ENCODE measurements around the gene PDE6B. TPM values are rescaled to one million over a fixed set of nuclear protein-coding genes. Genes with fewer than 3 reads are reported as not detected.

Gene PDE6B
- total and polyA plus RNA-seq, 2 of the 13 experiments (the other 11 are each of a cell fraction or from before 2014, with no cell fraction given), result 0.38 to 0.40 TPM

DNA sequence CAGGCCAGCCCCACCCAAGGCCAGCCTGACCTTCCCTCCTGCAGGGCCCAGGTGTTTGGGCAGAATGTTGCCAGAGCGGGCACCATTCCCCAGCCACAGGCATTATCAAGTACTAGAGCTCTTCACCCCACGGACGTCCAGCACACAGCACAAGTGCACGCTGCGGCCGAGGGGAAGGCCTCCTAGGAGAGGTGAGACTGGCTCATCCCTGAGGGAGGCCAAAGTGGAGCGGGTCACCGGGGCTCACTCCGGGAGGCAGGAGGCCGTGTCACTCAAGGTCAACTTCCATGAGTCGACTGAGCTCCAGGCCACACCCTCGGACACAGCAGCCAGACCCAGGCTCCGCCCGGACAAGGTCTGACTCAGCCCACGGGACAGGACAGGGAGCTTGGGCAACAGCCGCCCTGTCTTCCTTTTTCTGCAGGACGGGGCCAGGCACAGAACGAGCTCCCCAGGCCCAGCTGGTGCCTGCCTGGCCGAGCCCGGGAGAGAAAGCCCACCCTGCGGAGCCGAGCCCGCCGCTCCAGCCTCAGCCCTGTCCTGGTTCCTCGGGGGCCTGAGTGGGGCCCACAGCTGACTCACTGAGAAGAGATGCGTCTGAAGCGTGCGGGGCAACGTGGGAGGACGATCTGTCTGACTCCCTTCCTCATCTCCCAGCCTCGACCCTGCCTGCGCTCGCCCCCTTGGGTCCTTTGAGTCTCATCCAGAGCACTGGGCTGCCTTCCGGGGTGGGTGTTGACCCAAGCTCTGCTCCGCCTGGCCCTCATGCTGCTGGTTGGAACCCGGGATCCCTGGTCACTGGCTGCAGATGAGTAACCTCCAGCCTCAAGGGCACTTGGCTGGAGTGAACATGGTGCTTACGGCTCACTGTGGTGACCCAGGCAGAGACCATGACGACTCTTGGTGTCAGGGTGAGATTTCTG is 61.9 kb downstream of the PDE6B start (continued):
- TF ChIP-seq, protein P1, sequence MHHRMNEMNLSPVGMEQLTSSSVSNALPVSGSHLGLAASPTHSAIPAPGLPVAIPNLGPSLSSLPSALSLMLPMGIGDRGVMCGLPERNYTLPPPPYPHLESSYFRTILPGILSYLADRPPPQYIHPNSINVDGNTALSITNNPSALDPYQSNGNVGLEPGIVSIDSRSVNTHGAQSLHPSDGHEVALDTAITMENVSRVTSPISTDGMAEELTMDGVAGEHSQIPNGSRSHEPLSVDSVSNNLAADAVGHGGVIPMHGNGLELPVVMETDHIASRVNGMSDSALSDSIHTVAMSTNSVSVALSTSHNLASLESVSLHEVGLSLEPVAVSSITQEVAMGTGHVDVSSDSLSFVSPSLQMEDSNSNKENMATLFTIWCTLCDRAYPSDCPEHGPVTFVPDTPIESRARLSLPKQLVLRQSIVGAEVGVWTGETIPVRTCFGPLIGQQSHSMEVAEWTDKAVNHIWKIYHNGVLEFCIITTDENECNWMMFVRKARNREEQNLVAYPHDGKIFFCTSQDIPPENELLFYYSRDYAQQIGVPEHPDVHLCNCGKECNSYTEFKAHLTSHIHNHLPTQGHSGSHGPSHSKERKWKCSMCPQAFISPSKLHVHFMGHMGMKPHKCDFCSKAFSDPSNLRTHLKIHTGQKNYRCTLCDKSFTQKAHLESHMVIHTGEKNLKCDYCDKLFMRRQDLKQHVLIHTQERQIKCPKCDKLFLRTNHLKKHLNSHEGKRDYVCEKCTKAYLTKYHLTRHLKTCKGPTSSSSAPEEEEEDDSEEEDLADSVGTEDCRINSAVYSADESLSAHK (CRISPR knock-in tag; IDR thresholded peaks at IDR 0.05; ENCODE audit: borderline replicate concordance), result no peak
- TF ChIP-seq, protein P2, sequence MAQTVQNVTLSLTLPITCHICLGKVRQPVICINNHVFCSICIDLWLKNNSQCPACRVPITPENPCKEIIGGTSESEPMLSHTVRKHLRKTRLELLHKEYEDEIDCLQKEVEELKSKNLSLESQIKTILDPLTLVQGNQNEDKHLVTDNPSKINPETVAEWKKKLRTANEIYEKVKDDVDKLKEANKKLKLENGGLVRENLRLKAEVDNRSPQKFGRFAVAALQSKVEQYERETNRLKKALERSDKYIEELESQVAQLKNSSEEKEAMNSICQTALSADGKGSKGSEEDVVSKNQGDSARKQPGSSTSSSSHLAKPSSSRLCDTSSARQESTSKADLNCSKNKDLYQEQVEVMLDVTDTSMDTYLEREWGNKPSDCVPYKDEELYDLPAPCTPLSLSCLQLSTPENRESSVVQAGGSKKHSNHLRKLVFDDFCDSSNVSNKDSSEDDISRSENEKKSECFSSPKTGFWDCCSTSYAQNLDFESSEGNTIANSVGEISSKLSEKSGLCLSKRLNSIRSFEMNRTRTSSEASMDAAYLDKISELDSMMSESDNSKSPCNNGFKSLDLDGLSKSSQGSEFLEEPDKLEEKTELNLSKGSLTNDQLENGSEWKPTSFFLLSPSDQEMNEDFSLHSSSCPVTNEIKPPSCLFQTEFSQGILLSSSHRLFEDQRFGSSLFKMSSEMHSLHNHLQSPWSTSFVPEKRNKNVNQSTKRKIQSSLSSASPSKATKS (CRISPR knock-in tag; IDR thresholded peaks at IDR 0.05), result no peak
- TF ChIP-seq EZH2 (conservative IDR thresholded peaks at IDR 0.05; ENCODE audit: low read depth, low read length) (no peak), ISL2 (CRISPR knock-in tag; IDR thresholded peaks at IDR 0.05) (0 out of 2 replicates have a peak, but pooled peaks have one; percentile 24), ZNF720 (CRISPR knock-in tag; IDR thresholded peaks at IDR 0.05) (no peak), ZKSCAN8 (CRISPR knock-in tag; IDR thresholded peaks at IDR 0.05; ENCODE audit: borderline replicate concordance) (no peak)
- TF ChIP-seq, protein P3, sequence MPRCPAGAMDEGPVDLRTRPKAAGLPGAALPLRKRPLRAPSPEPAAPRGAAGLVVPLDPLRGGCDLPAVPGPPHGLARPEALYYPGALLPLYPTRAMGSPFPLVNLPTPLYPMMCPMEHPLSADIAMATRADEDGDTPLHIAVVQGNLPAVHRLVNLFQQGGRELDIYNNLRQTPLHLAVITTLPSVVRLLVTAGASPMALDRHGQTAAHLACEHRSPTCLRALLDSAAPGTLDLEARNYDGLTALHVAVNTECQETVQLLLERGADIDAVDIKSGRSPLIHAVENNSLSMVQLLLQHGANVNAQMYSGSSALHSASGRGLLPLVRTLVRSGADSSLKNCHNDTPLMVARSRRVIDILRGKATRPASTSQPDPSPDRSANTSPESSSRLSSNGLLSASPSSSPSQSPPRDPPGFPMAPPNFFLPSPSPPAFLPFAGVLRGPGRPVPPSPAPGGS (CRISPR knock-in tag; IDR thresholded peaks at IDR 0.05), result no peak
- TF ChIP-seq, protein P4, sequence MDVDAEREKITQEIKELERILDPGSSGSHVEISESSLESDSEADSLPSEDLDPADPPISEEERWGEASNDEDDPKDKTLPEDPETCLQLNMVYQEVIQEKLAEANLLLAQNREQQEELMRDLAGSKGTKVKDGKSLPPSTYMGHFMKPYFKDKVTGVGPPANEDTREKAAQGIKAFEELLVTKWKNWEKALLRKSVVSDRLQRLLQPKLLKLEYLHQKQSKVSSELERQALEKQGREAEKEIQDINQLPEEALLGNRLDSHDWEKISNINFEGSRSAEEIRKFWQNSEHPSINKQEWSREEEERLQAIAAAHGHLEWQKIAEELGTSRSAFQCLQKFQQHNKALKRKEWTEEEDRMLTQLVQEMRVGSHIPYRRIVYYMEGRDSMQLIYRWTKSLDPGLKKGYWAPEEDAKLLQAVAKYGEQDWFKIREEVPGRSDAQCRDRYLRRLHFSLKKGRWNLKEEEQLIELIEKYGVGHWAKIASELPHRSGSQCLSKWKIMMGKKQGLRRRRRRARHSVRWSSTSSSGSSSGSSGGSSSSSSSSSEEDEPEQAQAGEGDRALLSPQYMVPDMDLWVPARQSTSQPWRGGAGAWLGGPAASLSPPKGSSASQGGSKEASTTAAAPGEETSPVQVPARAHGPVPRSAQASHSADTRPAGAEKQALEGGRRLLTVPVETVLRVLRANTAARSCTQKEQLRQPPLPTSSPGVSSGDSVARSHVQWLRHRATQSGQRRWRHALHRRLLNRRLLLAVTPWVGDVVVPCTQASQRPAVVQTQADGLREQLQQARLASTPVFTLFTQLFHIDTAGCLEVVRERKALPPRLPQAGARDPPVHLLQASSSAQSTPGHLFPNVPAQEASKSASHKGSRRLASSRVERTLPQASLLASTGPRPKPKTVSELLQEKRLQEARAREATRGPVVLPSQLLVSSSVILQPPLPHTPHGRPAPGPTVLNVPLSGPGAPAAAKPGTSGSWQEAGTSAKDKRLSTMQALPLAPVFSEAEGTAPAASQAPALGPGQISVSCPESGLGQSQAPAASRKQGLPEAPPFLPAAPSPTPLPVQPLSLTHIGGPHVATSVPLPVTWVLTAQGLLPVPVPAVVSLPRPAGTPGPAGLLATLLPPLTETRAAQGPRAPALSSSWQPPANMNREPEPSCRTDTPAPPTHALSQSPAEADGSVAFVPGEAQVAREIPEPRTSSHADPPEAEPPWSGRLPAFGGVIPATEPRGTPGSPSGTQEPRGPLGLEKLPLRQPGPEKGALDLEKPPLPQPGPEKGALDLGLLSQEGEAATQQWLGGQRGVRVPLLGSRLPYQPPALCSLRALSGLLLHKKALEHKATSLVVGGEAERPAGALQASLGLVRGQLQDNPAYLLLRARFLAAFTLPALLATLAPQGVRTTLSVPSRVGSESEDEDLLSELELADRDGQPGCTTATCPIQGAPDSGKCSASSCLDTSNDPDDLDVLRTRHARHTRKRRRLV (CRISPR knock-in tag; IDR thresholded peaks at IDR 0.05), result no peak
- TF ChIP-seq, protein P5, sequence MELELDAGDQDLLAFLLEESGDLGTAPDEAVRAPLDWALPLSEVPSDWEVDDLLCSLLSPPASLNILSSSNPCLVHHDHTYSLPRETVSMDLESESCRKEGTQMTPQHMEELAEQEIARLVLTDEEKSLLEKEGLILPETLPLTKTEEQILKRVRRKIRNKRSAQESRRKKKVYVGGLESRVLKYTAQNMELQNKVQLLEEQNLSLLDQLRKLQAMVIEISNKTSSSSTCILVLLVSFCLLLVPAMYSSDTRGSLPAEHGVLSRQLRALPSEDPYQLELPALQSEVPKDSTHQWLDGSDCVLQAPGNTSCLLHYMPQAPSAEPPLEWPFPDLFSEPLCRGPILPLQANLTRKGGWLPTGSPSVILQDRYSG (CRISPR knock-in tag; IDR thresholded peaks at IDR 0.05), result 0 out of 2 replicates have a peak, but pooled peaks have one; percentile 41
- TF ChIP-seq, protein P6, sequence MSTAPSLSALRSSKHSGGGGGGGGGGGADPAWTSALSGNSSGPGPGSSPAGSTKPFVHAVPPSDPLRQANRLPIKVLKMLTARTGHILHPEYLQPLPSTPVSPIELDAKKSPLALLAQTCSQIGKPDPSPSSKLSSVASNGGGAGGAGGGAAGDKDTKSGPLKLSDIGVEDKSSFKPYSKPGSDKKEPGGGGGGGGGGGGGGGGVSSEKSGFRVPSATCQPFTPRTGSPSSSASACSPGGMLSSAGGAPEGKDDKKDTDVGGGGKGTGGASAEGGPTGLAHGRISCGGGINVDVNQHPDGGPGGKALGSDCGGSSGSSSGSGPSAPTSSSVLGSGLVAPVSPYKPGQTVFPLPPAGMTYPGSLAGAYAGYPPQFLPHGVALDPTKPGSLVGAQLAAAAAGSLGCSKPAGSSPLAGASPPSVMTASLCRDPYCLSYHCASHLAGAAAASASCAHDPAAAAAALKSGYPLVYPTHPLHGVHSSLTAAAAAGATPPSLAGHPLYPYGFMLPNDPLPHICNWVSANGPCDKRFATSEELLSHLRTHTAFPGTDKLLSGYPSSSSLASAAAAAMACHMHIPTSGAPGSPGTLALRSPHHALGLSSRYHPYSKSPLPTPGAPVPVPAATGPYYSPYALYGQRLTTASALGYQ (CRISPR knock-in tag; IDR thresholded peaks at IDR 0.05), result no peak
